Fibroblast of villous mesenchyme (primary cell): ENCODE measurements around the gene CLCN7. TPM values are rescaled to one million over a fixed set of nuclear protein-coding genes. Genes with fewer than 3 reads are reported as not detected.
"Not testable (repeated sequence)": the region's sequence is repeated elsewhere in the genome, so short reads cannot be mapped to it uniquely, and the experiment has no call there.

Source experiments
- DNase-seq: peaks from one replicate; pipeline ENCODE4 v3.0.0-alpha.2; 2010; ENCODE audit warnings: low read depth
- H3K4me3 ChIP-seq: 2 replicates; pipeline ENCODE4 v1.5.1; 2011; ENCODE audit warnings: low read depth, mild to moderate bottlenecking, low read length
- total RNA-seq: library from RNA; depleted of rRNA; stranded (reverse); fragments of >200 nt; gene quantifications from 2 replicates; pipeline ENCODE4 v1.2.3, GENCODE V29; 2012
- TF ChIP-seq, protein P1 (sequence below): IDR thresholded peaks from 2 replicates; pipeline ENCODE4 v1.5.1; 2012; ENCODE audit warnings: low read depth, mild to moderate bottlenecking, low read length; ENCODE audit not compliant: insufficient read depth

Gene CLCN7
- total RNA-seq, 1 donor, result 85.1 TPM

GRCh38 chr16:1486551-1487390 is 11.9 kb upstream of the CLCN7 start:
- no peak for DNase-seq
- no peak overlapping the region for H3K4me3 ChIP-seq
- TF ChIP-seq, protein P1, sequence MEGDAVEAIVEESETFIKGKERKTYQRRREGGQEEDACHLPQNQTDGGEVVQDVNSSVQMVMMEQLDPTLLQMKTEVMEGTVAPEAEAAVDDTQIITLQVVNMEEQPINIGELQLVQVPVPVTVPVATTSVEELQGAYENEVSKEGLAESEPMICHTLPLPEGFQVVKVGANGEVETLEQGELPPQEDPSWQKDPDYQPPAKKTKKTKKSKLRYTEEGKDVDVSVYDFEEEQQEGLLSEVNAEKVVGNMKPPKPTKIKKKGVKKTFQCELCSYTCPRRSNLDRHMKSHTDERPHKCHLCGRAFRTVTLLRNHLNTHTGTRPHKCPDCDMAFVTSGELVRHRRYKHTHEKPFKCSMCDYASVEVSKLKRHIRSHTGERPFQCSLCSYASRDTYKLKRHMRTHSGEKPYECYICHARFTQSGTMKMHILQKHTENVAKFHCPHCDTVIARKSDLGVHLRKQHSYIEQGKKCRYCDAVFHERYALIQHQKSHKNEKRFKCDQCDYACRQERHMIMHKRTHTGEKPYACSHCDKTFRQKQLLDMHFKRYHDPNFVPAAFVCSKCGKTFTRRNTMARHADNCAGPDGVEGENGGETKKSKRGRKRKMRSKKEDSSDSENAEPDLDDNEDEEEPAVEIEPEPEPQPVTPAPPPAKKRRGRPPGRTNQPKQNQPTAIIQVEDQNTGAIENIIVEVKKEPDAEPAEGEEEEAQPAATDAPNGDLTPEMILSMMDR, result no peak

DNA sequence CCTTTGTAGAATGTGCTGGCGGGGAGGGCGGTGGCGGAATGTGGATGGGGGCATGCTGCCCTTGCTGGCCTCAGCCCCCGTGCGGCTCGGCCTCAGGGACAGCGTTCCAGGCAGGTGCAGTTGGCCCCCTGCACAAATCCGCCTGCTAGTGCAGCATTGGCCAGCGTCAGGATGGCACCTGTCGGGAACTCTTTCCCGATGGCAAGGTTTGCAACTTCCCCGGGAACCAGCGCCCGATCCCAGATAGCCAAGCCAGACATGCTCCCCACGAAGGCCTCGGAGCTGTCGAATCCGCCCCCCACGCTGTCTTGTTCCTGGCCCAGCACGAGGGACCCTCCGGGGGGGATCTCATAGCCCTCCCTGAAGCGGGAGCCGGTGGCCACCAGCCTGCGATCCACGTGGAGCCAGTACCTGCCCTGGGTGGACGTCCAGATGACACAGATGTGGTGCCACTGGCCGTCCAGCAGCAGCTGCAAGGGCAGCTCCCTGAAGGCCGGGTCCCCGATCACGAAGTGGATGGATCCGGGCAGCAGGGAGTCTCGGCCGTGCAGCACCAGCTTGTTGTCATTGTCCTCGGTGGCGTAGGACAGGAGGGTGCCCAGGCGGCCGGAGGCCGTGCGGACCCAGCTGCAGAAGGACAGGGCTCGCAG is 11.1 kb upstream of the CLCN7 start:
- TF ChIP-seq, protein P1, result no peak
- no peak overlapping the region for H3K4me3 ChIP-seq
- no peak for DNase-seq

GRCh38 chr16:1481906-1482835 is 7.3 kb upstream of the CLCN7 start:
- DNase-seq, result no peak
- TF ChIP-seq, protein P1, result no peak
- no peak overlapping the region for H3K4me3 ChIP-seq

DNA sequence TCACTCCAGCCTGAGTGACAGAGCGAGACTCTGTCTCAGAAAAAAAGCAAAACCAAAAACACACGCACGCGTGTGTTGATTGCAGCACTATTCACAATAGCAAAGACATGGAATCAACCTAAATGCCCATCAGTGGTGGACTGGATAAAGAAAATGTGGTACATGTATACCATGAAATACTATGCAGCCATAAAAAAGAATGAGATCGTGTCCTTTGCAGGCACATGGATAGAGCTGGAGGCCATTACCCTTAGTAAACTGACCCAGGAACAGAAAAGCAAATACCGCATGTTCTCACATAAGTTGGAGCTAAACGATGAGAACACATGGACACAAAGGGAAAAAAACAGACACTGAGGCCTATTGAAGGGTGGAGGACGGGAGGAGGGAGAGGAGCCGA is 4.1 kb upstream of the CLCN7 start:
- H3K4me3 ChIP-seq, DNase-seq: not testable (repeated sequence)

DNA sequence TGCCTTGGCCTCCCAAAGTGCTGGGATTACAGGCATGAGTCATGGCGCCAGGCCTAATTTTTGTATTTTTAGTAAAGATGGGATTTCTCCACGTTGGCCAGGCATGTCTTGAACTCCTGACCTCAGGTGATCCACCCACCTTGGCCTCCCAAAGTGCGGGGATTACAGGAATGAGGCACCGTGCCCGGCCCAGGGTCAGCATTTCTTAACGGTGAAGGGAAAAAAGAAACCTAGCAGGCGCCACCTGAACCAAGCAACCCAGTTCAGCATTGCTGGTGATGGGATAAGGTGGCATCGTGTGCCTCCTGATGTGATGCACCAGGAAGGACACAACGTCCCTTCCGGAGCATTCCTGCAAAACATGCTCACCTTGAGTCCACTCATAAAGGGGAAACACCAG is 2.2 kb upstream of the CLCN7 start:
- DNase-seq, result no peak
- H3K4me3 ChIP-seq, result no peak overlapping the region
- TF ChIP-seq, protein P1, result no peak

- peak overlapping the region; percentile 81 for H3K4me3 ChIP-seq
- TF ChIP-seq, protein P1, result no peak
- no peak for DNase-seq
Measured at GRCh38 chr16:1475552-1476114, 805 bp upstream of the CLCN7 start.
